Osteocyte (in vitro differentiated cells): ENCODE results near the gene CHD9NB. TPM values are rescaled to one million over a fixed set of nuclear protein-coding genes. Genes with fewer than 3 reads are reported as not detected.

Experiments
- DNase-seq: peaks from one replicate; pipeline ENCODE4 v3.0.0; 2021; ENCODE audit warnings: mixed read lengths; ENCODE audit not compliant: unreplicated experiment; ENCODE audit errors: extremely low spot score
- H3K27ac Mint-ChIP-seq: one replicate; pipeline ENCODE4 v1.8.0; 2021; ENCODE audit warnings: mild to moderate bottlenecking, mixed read lengths; ENCODE audit not compliant: unreplicated experiment
- H3K27me3 Mint-ChIP-seq: one replicate; pipeline ENCODE4 v1.8.0; 2021; ENCODE audit warnings: mixed read lengths; ENCODE audit not compliant: unreplicated experiment
- H3K36me3 Mint-ChIP-seq: one replicate; pipeline ENCODE4 v1.8.0; 2021; ENCODE audit warnings: mixed read lengths; ENCODE audit not compliant: unreplicated experiment
- H3K4me1 Mint-ChIP-seq: one replicate; pipeline ENCODE4 v1.8.0; 2021; ENCODE audit warnings: mixed read lengths; ENCODE audit not compliant: unreplicated experiment
- H3K4me3 Mint-ChIP-seq: one replicate; pipeline ENCODE4 v1.8.0; 2021; ENCODE audit warnings: mild to moderate bottlenecking, moderate library complexity, mixed read lengths; ENCODE audit not compliant: unreplicated experiment
- H3K9me3 Mint-ChIP-seq: one replicate; pipeline ENCODE4 v1.8.0; 2021; ENCODE audit warnings: mixed read lengths; ENCODE audit not compliant: unreplicated experiment
- total RNA-seq: library from RNA; stranded (reverse); gene quantifications from 2 replicates; pipeline ENCODE4 v1.2.1, GENCODE V29; 2021
- TF ChIP-seq, protein P1 (sequence below): fragments of 200-600 bp; sonication (generic); IDR thresholded peaks from 2 replicates; pipeline ENCODE4 v1.5.0; 2021; ENCODE audit warnings: antibody characterized with exemption, mild to moderate bottlenecking, moderate library complexity

CHD9NB gene
- total RNA-seq, 1 donor from 2014 or later, result 4.8 TPM

DNA sequence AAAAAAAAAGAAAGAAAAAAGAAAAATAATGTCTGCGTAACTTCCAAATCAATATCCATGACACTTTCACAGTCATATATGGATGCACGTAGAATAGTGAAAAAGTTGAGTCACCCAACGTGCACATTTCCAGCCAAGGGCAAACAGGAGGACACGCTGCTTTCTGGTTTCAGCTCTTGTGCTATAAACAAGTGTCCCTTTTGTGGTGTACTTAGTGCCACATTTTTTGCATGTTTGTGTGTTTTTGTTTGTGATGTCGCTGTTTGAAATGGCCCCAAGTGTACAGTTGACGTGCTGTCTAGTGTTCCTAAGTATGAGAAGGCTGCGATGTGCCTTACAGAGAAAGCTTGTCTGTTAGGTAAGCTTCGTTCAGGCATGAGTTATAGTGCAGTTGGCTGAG, 5.0 kb upstream of the CHD9NB start:
- Mint-ChIP-seq H3K9me3 (no peaks in the 10 kb centered on the region), H3K27me3 (no peaks in the 10 kb centered on the region), H3K4me3 (no peak overlapping the region), H3K27ac (no peak overlapping the region), H3K36me3 (no peaks in the 10 kb centered on the region), H3K4me1 (peaks cover 59% of the 10 kb centered on the region)
- TF ChIP-seq, protein P1, sequence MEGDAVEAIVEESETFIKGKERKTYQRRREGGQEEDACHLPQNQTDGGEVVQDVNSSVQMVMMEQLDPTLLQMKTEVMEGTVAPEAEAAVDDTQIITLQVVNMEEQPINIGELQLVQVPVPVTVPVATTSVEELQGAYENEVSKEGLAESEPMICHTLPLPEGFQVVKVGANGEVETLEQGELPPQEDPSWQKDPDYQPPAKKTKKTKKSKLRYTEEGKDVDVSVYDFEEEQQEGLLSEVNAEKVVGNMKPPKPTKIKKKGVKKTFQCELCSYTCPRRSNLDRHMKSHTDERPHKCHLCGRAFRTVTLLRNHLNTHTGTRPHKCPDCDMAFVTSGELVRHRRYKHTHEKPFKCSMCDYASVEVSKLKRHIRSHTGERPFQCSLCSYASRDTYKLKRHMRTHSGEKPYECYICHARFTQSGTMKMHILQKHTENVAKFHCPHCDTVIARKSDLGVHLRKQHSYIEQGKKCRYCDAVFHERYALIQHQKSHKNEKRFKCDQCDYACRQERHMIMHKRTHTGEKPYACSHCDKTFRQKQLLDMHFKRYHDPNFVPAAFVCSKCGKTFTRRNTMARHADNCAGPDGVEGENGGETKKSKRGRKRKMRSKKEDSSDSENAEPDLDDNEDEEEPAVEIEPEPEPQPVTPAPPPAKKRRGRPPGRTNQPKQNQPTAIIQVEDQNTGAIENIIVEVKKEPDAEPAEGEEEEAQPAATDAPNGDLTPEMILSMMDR, result no peak
- DNase-seq, result no peak

DNA sequence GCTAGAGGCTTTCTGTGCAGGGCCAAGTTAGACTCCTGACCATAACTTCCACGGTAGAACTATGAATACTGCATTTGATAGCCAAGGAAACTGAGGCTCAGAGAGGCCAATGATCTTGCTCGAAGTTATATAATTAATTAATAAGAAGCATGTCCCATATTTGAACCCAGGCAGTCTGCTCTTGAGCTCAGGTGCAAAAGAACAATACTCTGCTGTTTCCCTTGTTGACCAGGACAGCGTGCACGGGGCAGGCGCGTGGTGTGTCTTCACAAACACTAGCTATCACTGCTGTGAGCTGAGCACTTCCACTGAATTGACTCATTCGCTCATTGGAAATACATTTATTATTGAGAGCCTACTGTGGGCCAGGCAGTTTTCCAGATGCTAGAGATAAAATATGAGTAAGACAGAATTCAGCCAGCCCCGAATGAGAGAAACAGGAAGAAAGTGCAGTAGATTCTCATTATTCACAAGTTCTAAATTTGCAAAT, 3.7 kb upstream of the CHD9NB start:
- Mint-ChIP-seq H3K27ac (peak overlapping the region; percentile 74), H3K9me3 (no peaks in the 10 kb centered on the region), H3K4me3 (peak overlapping the region; percentile 82), H3K4me1 (peaks cover 58% of the 10 kb centered on the region), H3K36me3 (no peaks in the 10 kb centered on the region), H3K27me3 (no peaks in the 10 kb centered on the region)
- TF ChIP-seq, protein P1, result no peak
- DNase-seq, result no peak

DNA sequence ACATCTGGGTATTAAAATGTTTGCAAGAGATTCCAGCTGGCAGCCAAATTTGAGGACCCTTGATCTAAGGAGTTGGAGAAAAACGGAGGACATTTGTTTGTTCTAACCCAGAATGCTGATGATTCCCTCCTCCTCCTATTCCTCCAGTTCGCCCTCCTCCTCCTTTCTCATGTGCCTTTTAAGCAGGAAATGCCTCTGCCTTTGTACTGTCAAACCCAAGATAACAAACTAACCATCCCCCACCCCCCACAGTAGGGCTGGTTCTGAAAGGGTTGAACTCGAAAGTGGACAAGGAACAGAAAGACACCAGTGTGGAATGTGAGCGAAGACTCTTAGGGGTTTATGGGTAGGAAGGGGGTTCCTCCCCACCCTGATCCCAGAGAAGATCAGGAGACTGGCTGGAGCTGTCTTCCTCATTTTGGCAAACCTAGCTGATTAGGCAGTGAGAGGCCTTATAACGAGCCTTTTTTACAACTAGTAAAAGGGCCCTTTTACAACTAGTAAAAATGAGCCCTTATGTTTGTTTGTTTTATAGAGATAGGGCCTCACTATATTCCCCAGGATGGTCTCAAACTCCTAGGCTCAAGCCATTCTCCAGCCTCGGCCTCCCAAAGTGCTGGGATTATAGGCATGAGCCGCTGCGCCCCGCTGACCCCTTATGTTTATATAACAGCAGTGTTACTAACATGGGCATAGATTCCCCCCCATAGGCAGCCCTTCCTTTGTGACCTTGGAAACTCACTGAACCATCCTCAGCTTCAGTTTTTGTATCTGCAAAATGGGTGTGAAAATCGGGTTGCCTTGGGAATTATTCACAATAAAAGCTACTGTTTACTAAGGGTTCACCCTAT, 3.1 kb upstream of the CHD9NB start:
- DNase-seq, result no peak
- peak overlapping the region; percentile 99 for H3K27ac Mint-ChIP-seq

DNA sequence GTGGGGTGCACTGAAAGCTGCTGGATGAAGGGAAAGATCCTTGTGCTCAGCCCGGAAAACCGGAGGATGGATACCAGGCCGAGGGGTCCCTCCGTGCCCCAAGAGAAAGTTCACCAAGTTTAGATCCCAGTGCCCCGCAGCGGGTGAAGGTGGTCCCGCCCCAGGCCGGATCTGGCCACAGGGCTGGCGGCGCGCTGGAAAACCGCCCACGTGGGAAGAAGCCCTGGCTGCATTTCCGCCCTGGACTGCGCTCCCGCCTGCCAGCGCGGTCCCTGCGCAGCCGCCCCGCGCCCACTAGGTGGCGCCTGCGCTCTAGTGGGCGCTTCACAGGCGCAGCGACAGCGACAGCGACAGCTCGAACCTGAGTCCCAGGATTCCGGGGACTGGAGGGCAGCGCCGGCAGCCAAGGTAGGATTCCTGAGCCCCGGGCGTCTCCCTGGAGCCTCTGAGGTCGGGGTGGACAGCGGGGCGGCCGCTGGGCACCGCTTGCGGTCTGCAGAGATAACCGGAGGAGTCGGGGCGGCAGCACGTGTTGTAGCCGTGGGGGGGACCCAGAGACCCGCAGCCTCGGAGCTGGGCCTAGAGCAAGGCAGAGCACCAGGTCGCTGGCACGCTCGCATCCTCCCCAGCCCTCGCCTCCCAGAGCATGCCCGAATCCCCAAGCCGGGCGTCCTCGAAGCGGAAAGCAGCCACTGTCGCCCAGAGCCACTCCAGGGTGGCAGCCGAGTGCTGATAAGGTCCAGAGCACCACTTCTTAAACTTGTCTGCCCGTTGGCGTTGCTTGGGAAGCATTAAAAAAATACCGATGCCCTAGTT, 2.2 kb upstream of the CHD9NB start, which contains the start of gene CHD9:
CHD9 (plus strand) TSS at position 322 of the 816 bp plus-strand sequence. CDS start 101,099 bp downstream, outside the sequence.
- peak within 1 kb of the TSS; percentile 82 for H3K4me3 Mint-ChIP-seq
- TF ChIP-seq, protein P1, result peak; percentile 100
- peak; percentile 95 for DNase-seq
- peaks cover 55% of the 10 kb centered on the region for H3K4me1 Mint-ChIP-seq
- H3K27me3 Mint-ChIP-seq, result no peaks in the 10 kb centered on the region
- H3K36me3 Mint-ChIP-seq, result no peaks in the 10 kb centered on the region
- H3K9me3 Mint-ChIP-seq, result no peaks in the 10 kb centered on the region
- peak within 1 kb of the TSS; percentile 99 for H3K27ac Mint-ChIP-seq

More for the DNA sequence above, 3.1 kb upstream of the CHD9NB start:
- Mint-ChIP-seq H3K36me3 (no peaks in the 10 kb centered on the region), H3K4me1 (peaks cover 55% of the 10 kb centered on the region), H3K27me3 (no peaks in the 10 kb centered on the region), H3K9me3 (no peaks in the 10 kb centered on the region), H3K4me3 (peak overlapping the region; percentile 82)
- TF ChIP-seq, protein P1, result no peak
